Dedifferentiated amniotic fluid mesenchymal stem cell (primary cell): ENCODE measurements around the gene POU5F2.
A peak's percentile ranks its signal among the peaks of the same experiment; 100 is the strongest.

Source experiments
- DNase-seq: peaks from one replicate; pipeline ENCODE4 v3.0.0-alpha.2; 2016; ENCODE audit errors: extremely low spot score

The POU5F2 gene

DNA sequence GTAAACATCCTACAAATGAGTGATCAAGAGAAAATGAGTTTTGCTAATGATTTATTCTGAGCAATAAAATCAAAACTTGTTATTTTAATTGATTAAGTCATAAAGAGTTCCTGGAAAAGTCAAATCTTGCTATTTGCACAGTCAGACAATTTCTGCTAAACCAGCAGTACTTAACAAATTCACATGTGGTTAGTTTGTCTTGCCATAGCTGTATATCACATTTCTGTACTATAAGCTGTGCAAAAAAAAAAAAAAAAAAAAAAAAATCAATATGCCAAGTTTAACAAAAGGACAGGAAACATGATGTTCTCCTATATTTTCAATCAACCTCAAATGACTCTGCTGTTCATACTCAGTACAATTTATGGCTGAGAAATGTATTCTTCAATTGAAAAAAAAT, 24.9 kb downstream of the POU5F2 start:
- DNase-seq: no peak

DNA sequence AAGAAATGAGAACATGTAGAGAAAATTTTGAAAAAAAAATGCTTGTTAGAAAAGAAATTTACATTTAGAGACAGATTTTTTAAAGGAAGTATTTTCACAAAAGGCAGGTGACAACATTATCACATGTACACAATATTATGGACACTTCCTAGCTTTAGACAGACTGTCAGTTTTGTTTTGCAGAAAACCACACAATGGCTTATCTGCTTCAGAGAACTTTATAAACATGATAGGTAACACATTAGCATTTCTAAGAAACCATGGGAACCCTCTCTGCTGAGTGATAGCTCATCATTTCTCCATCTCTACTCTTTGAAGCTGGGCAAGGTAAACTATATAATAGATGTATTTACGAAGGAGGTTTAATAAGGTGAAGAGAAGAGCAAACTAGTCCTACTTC, 25.6 kb downstream of the POU5F2 start:
- no peak for DNase-seq

DNA sequence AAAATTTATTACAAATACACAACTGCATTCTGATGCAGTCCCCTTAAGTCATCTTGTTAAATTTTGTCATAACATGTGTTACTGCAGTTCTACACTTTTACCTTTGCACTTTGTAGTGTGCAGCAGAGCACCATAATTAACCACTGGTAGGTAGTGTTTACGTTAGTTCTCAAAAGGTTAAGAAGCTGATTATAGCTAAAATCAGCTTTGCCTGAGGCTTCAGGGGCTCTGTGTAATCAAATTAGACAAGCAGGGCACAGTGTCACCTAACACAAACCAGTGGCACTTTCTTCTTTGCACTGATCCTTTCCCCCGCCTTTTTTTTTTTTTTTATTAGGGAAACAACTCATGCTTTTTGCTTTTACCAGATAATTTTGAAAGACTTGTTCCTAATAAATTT, 26.1 kb downstream of the POU5F2 start:
- no peak for DNase-seq

DNA sequence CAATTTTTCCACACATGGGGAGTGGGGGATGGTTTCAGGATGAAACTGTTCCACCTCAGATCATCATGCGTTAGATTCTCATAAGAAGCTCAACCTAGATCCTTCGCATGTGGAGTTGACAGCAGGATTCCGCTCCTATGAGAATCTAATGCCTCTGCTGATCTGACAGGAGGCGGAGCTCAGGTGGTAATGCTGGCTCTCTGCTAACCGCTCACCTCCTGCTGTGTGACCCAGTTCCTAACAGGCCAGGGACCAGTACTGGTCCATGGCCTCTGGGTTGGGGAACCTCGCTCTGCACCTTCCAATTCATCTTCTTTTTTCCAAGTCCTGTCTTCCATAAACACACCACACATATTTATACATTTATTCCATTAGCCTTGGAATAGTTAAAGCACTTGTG, 33.0 kb downstream of the POU5F2 start:
- DNase-seq: no peak

DNA sequence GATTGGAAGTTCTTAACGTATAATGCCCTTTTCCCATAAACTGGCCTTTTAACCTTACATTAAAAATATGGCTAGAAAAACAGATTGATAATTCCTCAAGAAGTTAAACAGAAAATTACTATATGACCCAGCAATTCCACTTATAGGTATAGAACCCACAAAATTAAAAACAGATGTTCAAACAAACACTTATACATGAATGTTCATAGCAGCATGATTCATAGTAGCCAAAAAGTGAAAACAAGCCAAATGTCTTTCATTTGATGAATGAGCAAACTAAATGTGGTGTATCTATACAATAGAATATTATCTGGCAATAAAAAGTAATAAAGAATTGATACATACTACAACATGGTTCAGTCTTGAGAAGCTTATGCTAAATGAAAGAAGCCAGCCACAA, 35.5 kb downstream of the POU5F2 start:
- DNase-seq: peak; percentile 49

DNA sequence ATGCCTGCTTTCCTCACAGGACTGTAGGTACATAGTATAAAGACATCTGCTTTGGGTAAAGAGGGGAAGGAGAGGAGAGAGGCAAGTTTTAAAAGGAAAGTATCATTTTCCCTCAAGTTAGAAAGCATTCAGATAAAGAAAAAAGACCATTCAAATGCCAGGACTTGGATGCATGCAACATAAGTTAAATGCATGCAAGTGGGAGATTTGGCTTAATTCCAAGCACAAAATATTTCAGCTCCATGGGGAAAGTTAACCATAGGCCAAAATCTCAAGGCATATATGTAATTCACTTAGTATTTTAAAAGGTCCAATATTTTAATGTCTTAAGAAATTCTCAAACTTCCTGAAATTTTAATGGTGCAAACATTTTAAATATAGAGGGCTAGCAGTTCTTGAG, 36.4 kb downstream of the POU5F2 start:
- DNase-seq: peak; percentile 20

DNA sequence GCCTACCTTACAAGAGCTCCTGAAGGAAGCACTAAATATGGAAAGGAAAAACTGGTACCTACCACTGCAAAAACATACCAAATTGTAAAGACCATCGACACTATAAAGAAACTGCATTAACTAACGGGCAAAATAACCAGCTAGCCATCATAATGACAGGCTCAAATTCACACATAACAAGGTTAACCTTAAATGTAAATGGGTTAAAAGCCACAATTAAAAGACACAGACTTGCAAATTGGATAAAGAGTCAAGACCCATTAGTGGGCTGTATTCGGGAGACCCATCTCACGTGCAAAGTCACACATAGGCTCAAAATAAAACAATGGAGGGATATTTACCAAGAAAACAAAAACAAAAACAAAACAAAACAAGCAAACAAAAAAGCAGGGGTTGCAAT, 49.4 kb downstream of the POU5F2 start:
- no peak for DNase-seq
